Gastrocnemius medialis (tissue), 4 donors: ENCODE data around the gene ITPA. TPM values are rescaled to one million over a fixed set of nuclear protein-coding genes. Genes with fewer than 3 reads are reported as not detected.
A peak's percentile ranks its signal among the peaks of the same experiment; 100 is the strongest.

Experiments used
- ATAC-seq, 2 donors: fragments of 150-250 bp; one replicate each; pipeline ENCODE4 v1.9.1; 2016
- DNase-seq, 2 donors: peaks; one replicate each; pipeline ENCODE4 v3.0.0-alpha.2; 2019
- H3K27ac ChIP-seq, 4 donors: fragments of 200-600 bp; sonication (generic); 1 replicate in 1 of 4; 2 replicates in 3 of 4; pipeline ENCODE4 v1.5.1; 2016 to 2018; ENCODE audit warnings: mild to moderate bottlenecking in 2 of 4, moderate library complexity in 1 of 4
- H3K27me3 ChIP-seq, 3 donors: fragments of 200-600 bp; sonication (generic) in 2 of 3; 1 replicate in 1 of 3; 2 replicates in 2 of 3; pipeline versions ENCODE4 v1.5.1 to v1.6.0; 2016 to 2019; ENCODE audit warnings: mild to moderate bottlenecking in 1 of 3, moderate library complexity in 1 of 3
- H3K36me3 ChIP-seq, 2 donors: fragments of 200-600 bp; sonication (generic) in 1 of 2; one replicate each; pipeline ENCODE4 v1.5.1; 2017 to 2018
- H3K4me1 ChIP-seq, 2 donors: fragments of 200-600 bp; sonication (generic) in 1 of 2; one replicate each; pipeline ENCODE4 v1.5.1; 2016 to 2017; ENCODE audit warnings: mild to moderate bottlenecking in 2 of 2
- H3K4me3 ChIP-seq, 4 donors: fragments of 200-600 bp; sonication (generic) in 3 of 4; 1 replicate in 1 of 4; 2 replicates in 3 of 4; pipeline ENCODE4 v1.5.1; 2016 to 2019; ENCODE audit warnings: mild to moderate bottlenecking in 2 of 4
- H3K9me3 ChIP-seq, 3 donors: fragments of 200-600 bp; sonication (generic) in 2 of 3; 1 replicate in 1 of 3; 2 replicates in 2 of 3; pipeline ENCODE4 v1.5.1; 2016 to 2019
- CTCF ChIP-seq, 5 experiments: fragments of 450-650 bp in 3 of 5; fragments of 200-600 bp in 2 of 5; sonication (generic) in 2 of 5; IDR thresholded peaks in 4 of 5; conservative IDR thresholded peaks in 1 of 5; 1 replicate in 4 of 5; 2 replicates in 1 of 5; pipeline ENCODE4 v1.5.1; 2016 to 2019; ENCODE audit warnings: antibody characterized with exemption in 5 of 5, mild to moderate bottlenecking in 3 of 5, moderate library complexity in 3 of 5
- POLR2A ChIP-seq, 2 donors: fragments of 450-650 bp; IDR thresholded peaks; one replicate each; pipeline ENCODE4 v1.6.1; 2017; ENCODE audit warnings: antibody characterized with exemption in 2 of 2, mild to moderate bottlenecking in 2 of 2, moderate library complexity in 2 of 2
- in situ Hi-C, 4 donors: fragments of 200-750 bp; cut with MboI; loops; one replicate each; pipeline versions ENCODE4 v1.15.0 to v1.8.0; 2017; ENCODE audit warnings: low sequenced_read_pairs in 4 of 4
- intact Hi-C: fragments of 100-400 bp; cut with DNase I; formaldehyde crosslinking; loops from one replicate; pipeline ENCODE4 v1.15.1; 2023; ENCODE audit warnings: low total_unique reads
- total RNA-seq, 4 donors: library from RNA; depleted of rRNA; stranded (reverse); fragments of >200 nt; gene quantifications; one replicate each; pipeline versions ENCODE4 v1.1.0 to v1.2.3, GENCODE V29; 2016

Gene ITPA
- total RNA-seq, 4 donors from 2014 or later = 27.2 to 59.5 (median 34.0) TPM

GRCh38 chr20:3163099-3164042 is 45.9 kb upstream of the ITPA start:
- Histone ChIP-seq H3K27me3 (no peaks in the 10 kb centered on the region), H3K27ac (peak overlapping the region; percentile 52 to 68 (median 61)), H3K4me1 (peaks cover 12 to 14% of the 10 kb centered on the region in 2 donors), H3K36me3 (no peaks in the 10 kb centered on the region), H3K4me3 (no peak overlapping the region), H3K9me3 (no peaks in the 10 kb centered on the region)
- in situ Hi-C loops = no loop called here
- intact Hi-C loops = no loop called here
- ATAC-seq = peak in 1 of 2 donors; percentile 13
- DNase-seq = peak; percentile 24 to 52
- TF ChIP-seq CTCF (IDR thresholded peaks at IDR 0.05 in 4 of 5, conservative IDR thresholded peaks at IDR 0.05 in 1 of 5) (no peak), POLR2A (IDR thresholded peaks at IDR 0.05) (no peak)

- Histone ChIP-seq H3K9me3 (no peaks in the 10 kb centered on the region), H3K36me3 (no peaks in the 10 kb centered on the region), H3K4me3 (peak overlapping the region in 1 of 4 donors; percentile 24), H3K27me3 (no peaks in the 10 kb centered on the region), H3K27ac (peak overlapping the region in 3 of 4 donors; percentile 52 to 68 (median 61)), H3K4me1 (peaks cover 9% of the 10 kb centered on the region in 2 donors)
- intact Hi-C loops (no loop called here), in situ Hi-C loops (no loop called here)
- TF ChIP-seq POLR2A (IDR thresholded peaks at IDR 0.05) (no peak), CTCF (IDR thresholded peaks at IDR 0.05 in 4 of 5, conservative IDR thresholded peaks at IDR 0.05 in 1 of 5) (no peak)
- no peak for DNase-seq
- no peak for ATAC-seq
Measured at GRCh38 chr20:3164043-3164762, 45.1 kb upstream of the ITPA start.

GRCh38 chr20:3164763-3165410 is 44.4 kb upstream of the ITPA start:
- Histone ChIP-seq H3K4me3 (peak overlapping the region in 1 of 4 donors; percentile 24), H3K36me3 (no peaks in the 10 kb centered on the region), H3K27ac (no peak overlapping the region), H3K9me3 (no peaks in the 10 kb centered on the region), H3K27me3 (no peaks in the 10 kb centered on the region), H3K4me1 (peaks cover 9% of the 10 kb centered on the region in 2 donors)
- in situ Hi-C loops (no loop called here), intact Hi-C loops (no loop called here)
- no peak for ATAC-seq
- no peak for DNase-seq
- TF ChIP-seq POLR2A (IDR thresholded peaks at IDR 0.05) (no peak), CTCF (IDR thresholded peaks at IDR 0.05 in 4 of 5, conservative IDR thresholded peaks at IDR 0.05 in 1 of 5) (no peak)

- DNase-seq (no peak), ATAC-seq (no peak)
- no peaks in the 10 kb centered on the region for H3K9me3 ChIP-seq
- no peak overlapping the region for H3K27ac ChIP-seq
- H3K27me3 ChIP-seq = no peaks in the 10 kb centered on the region
- peaks cover 9% of the 10 kb centered on the region in 2 donors for H3K4me1 ChIP-seq
- no peak for TF ChIP-seq POLR2A (IDR thresholded peaks at IDR 0.05)
- no peak for TF ChIP-seq CTCF (IDR thresholded peaks at IDR 0.05 in 4 of 5, conservative IDR thresholded peaks at IDR 0.05 in 1 of 5)
- no peaks in the 10 kb centered on the region for H3K36me3 ChIP-seq
- in situ Hi-C loops (no loop called here), intact Hi-C loops (no loop called here)
- peak overlapping the region in 1 of 4 donors; percentile 24 for H3K4me3 ChIP-seq
Measured at GRCh38 chr20:3165473-3166337, 43.6 kb upstream of the ITPA start.
